Right kidney (tissue), 1 donor: ENCODE measurements around the gene SPAG17.

Experiments used
- DNase-seq: peaks from one replicate; pipeline ENCODE4 v3.0.0-alpha.2; 2016

The SPAG17 gene

GRCh38 chr1:118118873-118119463, 66.1 kb downstream of the SPAG17 start:
- no peak for DNase-seq

DNA sequence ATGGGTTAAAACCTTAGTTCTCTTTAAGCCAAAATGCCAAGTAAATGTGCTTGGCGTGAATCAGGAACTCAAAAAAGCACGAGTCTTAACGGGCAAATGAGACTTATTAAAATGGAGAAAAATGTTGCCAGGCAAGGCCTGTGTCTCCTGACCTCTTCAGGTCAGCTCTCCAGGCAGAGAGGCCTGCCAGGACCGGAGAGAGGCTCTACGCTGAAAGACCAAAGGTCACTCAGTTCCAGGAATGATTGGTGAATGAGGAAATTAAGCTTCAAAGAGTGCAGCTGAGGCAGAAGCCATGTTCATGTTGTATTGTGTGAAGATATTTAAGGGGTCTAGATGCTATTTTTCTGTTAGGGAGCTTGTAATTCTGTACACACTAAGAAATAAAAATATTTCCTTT, 66.6 kb downstream of the SPAG17 start:
- no peak for DNase-seq

DNA sequence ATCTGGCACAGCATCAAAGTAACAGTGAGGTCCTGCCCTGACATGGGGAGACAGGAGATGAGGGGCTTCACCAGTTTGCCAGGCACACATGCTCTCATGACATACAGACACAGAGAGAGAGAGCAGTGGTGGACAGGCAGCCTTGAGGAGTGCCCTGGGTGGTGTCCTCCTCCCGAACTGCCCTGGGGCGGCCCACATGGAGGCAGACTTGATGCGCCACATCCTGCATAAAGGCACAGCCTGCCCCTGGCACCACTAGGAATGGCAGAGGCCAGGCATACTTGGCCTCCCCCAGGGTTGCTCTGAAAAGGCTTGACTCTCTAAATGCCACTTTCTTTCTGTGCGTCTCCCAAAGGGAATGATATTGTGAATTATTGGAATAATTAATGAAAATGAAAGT, 67.5 kb downstream of the SPAG17 start:
- DNase-seq, result no peak

- DNase-seq, result no peak
Measured at GRCh38 chr1:118116909-118117308, 68.1 kb downstream of the SPAG17 start.

- DNase-seq, result no peak
Measured at GRCh38 chr1:118116401-118116800, 68.6 kb downstream of the SPAG17 start.

GRCh38 chr1:118115567-118116295, 69.3 kb downstream of the SPAG17 start:
- no peak for DNase-seq

- DNase-seq, result no peak
Measured at GRCh38 chr1:118113261-118113660, 71.8 kb downstream of the SPAG17 start.

DNA sequence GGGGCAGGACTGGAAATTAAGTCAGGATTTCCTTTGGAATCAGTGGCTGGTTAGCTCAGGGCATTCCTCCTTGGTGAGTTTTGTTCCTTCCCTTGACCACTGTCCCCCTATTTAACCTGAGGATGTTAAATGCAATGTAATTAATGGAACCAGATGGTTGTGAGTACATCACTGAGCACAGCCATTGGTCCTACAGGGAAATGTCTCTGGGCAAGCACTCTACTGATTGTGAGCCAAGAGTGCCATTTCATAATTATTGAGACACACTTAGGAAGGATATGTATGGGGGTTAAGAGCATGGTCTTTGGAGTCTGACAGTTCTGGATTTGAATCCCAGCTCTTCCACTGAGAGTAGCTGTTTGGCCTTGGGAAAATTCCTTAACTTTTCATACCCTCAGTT, 74.4 kb downstream of the SPAG17 start:
- no peak for DNase-seq

DNA sequence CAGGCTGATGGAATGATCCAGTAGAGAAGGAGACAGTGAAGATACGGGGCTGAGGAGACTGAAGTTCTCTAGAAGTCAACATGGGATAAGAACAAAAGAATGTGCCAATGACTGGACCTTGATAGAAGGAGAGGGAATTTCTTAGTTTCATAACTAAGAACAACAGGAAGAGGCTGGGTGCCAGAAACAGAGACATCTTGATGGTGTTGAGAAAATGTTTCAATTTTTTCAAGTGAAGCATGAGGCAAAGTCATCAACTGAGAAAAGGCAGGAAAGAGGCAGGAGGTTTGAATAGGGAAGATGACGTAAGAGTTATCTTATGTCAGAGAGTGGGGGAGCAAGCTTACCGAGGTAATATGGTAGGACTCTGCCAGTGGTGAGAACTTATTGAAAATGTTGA, 80.1 kb downstream of the SPAG17 start:
- DNase-seq, result no peak

- no peak for DNase-seq
Measured at GRCh38 chr1:118102445-118102844, 82.6 kb downstream of the SPAG17 start.

GRCh38 chr1:118101999-118102398, 83.0 kb downstream of the SPAG17 start:
- DNase-seq, result no peak

DNA sequence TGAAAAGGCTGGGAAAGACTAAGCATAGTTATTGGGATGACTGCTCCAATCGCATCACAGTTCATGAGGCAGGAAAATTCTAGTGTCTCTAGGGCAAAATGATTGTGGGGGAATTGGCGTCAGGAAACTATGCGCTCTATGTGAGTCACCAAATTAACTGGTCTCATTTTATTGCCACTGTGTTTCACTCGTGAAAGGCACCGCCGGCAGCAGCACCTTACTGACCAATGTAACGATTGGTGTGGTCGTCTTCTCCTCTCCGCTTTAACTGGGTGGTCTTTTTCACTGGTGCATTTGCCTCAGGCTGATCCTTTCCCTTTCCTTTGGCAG, 83.5 kb downstream of the SPAG17 start:
- no peak for DNase-seq

GRCh38 chr1:118100686-118101514, 84.1 kb downstream of the SPAG17 start:
- DNase-seq, result no peak

DNA sequence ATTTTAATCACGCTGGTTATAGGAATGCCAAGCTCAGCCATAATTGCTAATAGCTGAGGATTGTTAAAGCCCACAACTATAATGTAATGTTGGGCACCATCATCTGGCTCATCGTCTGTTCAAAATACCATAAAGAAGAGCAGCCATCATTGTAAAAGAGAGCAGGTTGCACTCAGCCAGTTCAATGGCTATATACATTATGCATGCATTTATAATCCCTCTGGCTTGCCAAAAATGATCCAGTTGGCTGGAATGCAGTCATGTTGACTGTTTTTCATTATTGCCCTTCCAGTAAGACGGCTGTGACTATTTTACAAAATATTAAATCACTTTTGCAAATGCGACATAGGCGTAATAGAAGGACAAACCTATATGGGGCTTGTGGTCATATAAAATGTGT, 85.3 kb downstream of the SPAG17 start:
- DNase-seq, result no peak

GRCh38 chr1:118097622-118098348, 87.2 kb downstream of the SPAG17 start:
- DNase-seq, result no peak

DNA sequence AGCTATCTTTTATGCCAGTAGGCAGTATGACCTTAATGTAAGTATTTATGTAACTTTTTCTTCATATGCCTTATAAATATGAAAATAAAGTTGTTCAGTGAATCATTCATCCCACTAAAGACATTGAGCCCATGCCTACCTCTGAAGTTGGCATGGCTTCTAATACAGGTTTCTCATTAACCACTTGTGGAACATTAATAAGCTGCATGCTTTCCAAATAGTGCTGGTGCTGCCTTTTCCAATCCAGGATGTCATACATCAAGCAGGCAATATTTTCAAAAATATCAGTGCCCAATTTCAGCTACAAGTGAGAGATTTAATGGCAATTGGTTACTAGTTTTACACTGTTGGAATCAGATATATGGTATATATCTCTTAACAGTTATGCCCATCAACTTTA, 92.0 kb downstream of the SPAG17 start:
- no peak for DNase-seq

DNA sequence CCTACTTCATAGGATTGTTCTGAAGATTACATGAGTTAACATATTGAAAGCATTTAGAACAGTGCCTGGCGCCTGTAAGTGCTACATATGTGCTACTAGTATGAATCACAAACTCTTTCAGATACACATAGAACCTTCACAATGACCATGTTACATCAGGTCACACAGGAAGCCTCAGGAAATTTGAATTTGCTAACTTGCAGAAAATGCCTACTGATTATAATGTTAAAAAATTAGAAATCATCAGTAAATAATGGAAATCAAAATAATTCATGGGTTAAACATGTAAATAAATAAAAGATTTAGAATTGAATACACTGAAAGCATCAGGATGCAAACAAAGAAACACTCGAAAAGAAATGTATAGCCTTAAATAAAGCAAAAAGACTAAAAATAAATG, 94.9 kb downstream of the SPAG17 start:
- DNase-seq, result no peak

DNA sequence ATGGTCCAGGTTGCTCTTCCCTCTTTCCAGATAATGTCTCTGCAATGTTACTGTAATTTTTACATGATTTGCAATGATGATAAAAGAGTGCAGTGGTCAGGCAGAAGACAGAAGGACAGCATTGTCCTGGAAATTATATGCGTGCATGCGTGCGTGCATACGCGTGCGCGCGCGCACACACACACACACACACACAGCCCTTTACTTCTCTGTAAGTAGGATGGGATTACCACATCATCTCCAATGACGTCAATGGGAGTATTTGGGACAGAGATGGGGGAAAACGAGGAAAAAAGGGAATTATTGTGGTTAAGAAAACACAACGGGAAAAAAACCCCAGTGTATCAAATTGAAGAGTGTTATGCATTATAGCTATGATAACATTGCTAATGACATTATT, 99.7 kb downstream of the SPAG17 start:
- no peak for DNase-seq

- DNase-seq, result no peak
Measured at GRCh38 chr1:118084400-118084799, 100.6 kb downstream of the SPAG17 start.

DNA sequence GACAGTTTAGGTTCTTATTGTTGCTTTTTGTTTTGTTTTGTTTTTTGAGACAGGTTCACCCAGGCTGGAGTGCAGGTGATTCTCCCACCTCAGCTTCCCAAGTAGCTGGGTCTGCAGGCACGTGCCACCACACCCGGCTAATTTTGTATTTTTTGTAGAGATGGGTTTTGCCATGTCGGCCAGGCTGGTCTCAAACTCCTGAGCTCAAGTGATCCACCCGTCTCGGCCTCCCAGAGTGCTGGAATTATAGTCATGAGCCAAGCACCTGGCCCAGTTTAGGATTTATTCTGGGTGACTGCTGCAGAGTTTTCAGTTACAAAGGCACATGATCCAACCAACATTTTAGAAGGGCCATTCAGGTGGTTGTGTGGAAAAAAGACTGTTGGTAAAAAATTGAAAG, 102.0 kb downstream of the SPAG17 start:
- no peak for DNase-seq

- DNase-seq, result no peak
Measured at GRCh38 chr1:118081387-118081786, 103.6 kb downstream of the SPAG17 start.

GRCh38 chr1:118077331-118078045, 107.5 kb downstream of the SPAG17 start:
- DNase-seq, result peak; percentile 8
